Caco-2 (cell line): ENCODE data around the gene TLX3. TPM values are rescaled to one million over a fixed set of nuclear protein-coding genes. Genes with fewer than 3 reads are reported as not detected.

Experiments used
- BruUV-seq: library from RNA; stranded (reverse); fragments of 400-500 nt; replicated peaks from 2 replicates; lab custom pipeline; 2021; lab: Mats Ljungman, UMichigan
- CTCF ChIA-PET: fragments of 300-600 bp; sonication (Branson Sonifier 250); formaldehyde crosslinking; loops from one replicate; lab custom pipeline; 2022; ENCODE audit warnings: antibody characterized with exemption; lab: Charles Lee
- POLR2A ChIA-PET: fragments of 300-600 bp; sonication (Branson Sonifier 250); formaldehyde crosslinking; loops from one replicate; lab custom pipeline; 2022; ENCODE audit warnings: antibody characterized with exemption; lab: Charles Lee
- DNase-seq, 2 experiments: peaks; one replicate each; pipeline versions ENCODE4 v3.0.0 to v3.0.0-alpha.2; 2020 to 2022
- H3K27me3 ChIP-seq: replicated peaks from 2 replicates; pipeline ENCODE4 v1.6.0; 2011; ENCODE audit warnings: low read length; ENCODE audit not compliant: control insufficient read depth, insufficient read depth
- H3K36me3 ChIP-seq: 2 replicates; pipeline ENCODE4 v1.5.1; 2011; ENCODE audit warnings: low read length; ENCODE audit not compliant: control insufficient read depth, insufficient read depth
- H3K4me1 ChIP-seq: fragments of 250-450 bp; sonication (Bioruptor Pico); 2 replicates; pipeline ENCODE4 v1.5.1; 2020; ENCODE audit warnings: mild to moderate bottlenecking
- H3K4me3 ChIP-seq: 2 replicates; pipeline ENCODE4 v1.5.1; 2011; ENCODE audit warnings: low read depth, mild to moderate bottlenecking, control low read depth, low read length
- H3K9me3 ChIP-seq: fragments of 250-450 bp; sonication (Bioruptor Pico); 2 replicates; pipeline ENCODE4 v1.5.1; 2020; ENCODE audit warnings: mild to moderate bottlenecking, moderate library complexity
- H3K27ac Mint-ChIP-seq: one replicate; pipeline ENCODE4 v1.8.0; 2022; ENCODE audit warnings: mixed read lengths; ENCODE audit not compliant: unreplicated experiment
- H3K27me3 Mint-ChIP-seq: one replicate; pipeline ENCODE4 v1.8.0; 2022; ENCODE audit warnings: mixed read lengths; ENCODE audit not compliant: insufficient read depth, unreplicated experiment
- H3K36me3 Mint-ChIP-seq: one replicate; pipeline ENCODE4 v1.8.0; 2022; ENCODE audit warnings: mild to moderate bottlenecking, mixed read lengths; ENCODE audit not compliant: insufficient read depth, unreplicated experiment
- H3K4me1 Mint-ChIP-seq: one replicate; pipeline ENCODE4 v1.8.0; 2022; ENCODE audit warnings: low read depth, mixed read lengths; ENCODE audit not compliant: unreplicated experiment
- H3K4me3 Mint-ChIP-seq: one replicate; pipeline ENCODE4 v1.8.0; 2022; ENCODE audit warnings: mild to moderate bottlenecking, moderate library complexity, mixed read lengths; ENCODE audit not compliant: unreplicated experiment
- H3K9me3 Mint-ChIP-seq: one replicate; pipeline ENCODE4 v1.8.0; 2022; ENCODE audit warnings: mixed read lengths; ENCODE audit not compliant: unreplicated experiment
- intact Hi-C: fragments of 100-400 bp; cut with micrococcal nuclease; formaldehyde crosslinking; loops from one replicate; pipeline ENCODE4 v1.10.0; 2022; ENCODE audit not compliant: unreplicated experiment
- total RNA-seq: library from RNA; stranded (reverse); gene quantifications from 2 replicates; pipeline ENCODE4 v1.2.3, GENCODE V29; 2022
- TF ChIP-seq, protein P1 (sequence below), 2 experiments: fragments of 200-600 bp in 1 of 2; IDR thresholded peaks; 1 replicate in 1 of 2; 2 replicates in 1 of 2; pipeline versions ENCODE4 v1.5.1 to v1.8.0; 2011 to 2022; ENCODE audit warnings: antibody characterized with exemption in 1 of 2, control low read depth in 1 of 2, inconsistent platforms in 1 of 2, low read depth in 1 of 2, low read length in 1 of 2, mild to moderate bottlenecking in 1 of 2, moderate library complexity in 1 of 2; ENCODE audit not compliant: insufficient read depth in 1 of 2, severe bottlenecking in 1 of 2, unreplicated experiment in 1 of 2

The TLX3 gene
- total RNA-seq, 1 experiment from 2014 or later, result not detected

DNA sequence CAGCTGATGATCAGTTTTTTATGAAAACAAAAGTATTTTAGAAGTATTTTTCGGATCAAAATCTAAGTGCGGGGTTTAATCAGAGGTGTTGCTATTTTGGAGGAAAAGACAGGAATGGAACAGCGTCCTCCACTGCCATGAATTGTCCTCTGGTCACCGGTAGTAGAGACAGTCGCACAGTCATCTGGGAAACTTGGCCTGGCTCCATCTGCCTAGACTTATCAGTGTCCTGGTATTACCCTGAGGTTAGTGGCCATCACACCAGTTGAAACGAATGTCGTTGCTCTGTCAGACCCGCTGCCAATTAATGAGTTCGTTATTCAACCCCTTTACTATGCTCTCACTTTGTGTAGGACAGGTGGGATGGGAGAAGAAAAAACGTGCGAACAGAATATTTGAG is 8.2 kb downstream of the TLX3 start:
- Histone ChIP-seq H3K9me3 (no peaks in the 10 kb centered on the region), H3K4me3 (no peak overlapping the region), H3K36me3 (no peaks in the 10 kb centered on the region), H3K27me3 (no peaks in the 10 kb centered on the region), H3K4me1 (no peaks in the 10 kb centered on the region)
- CTCF ChIA-PET, result no interaction called here
- no peak for DNase-seq
- no peak overlapping the region for H3K4me3 Mint-ChIP-seq
- H3K27me3 Mint-ChIP-seq, result peaks cover 2% of the 10 kb centered on the region
- intact Hi-C loops, result no loop called here
- H3K9me3 Mint-ChIP-seq, result no peaks in the 10 kb centered on the region
- no peak overlapping the region for H3K27ac Mint-ChIP-seq
- H3K4me1 Mint-ChIP-seq, result peaks cover 10% of the 10 kb centered on the region
- POLR2A ChIA-PET, result no interaction called here
- BruUV-seq, result no TSS peak
- TF ChIP-seq, protein P1, sequence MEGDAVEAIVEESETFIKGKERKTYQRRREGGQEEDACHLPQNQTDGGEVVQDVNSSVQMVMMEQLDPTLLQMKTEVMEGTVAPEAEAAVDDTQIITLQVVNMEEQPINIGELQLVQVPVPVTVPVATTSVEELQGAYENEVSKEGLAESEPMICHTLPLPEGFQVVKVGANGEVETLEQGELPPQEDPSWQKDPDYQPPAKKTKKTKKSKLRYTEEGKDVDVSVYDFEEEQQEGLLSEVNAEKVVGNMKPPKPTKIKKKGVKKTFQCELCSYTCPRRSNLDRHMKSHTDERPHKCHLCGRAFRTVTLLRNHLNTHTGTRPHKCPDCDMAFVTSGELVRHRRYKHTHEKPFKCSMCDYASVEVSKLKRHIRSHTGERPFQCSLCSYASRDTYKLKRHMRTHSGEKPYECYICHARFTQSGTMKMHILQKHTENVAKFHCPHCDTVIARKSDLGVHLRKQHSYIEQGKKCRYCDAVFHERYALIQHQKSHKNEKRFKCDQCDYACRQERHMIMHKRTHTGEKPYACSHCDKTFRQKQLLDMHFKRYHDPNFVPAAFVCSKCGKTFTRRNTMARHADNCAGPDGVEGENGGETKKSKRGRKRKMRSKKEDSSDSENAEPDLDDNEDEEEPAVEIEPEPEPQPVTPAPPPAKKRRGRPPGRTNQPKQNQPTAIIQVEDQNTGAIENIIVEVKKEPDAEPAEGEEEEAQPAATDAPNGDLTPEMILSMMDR (IDR thresholded peaks at IDR 0.05; ENCODE audit: insufficient read depth in 1 of 2, low read depth in 1 of 2, low read length in 1 of 2, severe bottlenecking in 1 of 2, unreplicated experiment in 1 of 2), result no peak
- peaks cover 12% of the 10 kb centered on the region for H3K36me3 Mint-ChIP-seq

DNA sequence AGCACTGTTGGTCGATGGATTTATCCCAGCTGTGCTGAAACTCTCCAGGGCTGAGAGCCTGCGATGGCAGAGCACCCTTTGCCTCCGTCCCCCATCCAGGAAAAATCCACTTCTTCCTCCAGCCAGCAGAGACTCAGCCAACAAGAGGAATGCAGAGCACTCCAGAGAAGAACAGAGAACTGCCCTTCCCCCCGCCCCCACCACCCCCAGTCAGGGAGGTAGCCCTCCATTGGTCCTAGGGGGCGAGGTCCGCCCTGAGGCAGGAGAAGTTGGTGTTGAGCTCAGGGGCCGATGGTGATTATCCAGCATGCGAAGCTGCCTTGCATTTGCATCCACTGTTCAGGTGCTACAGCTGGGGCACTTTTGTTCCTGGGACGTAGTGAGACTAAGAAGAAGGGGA is 9.0 kb downstream of the TLX3 start:
- H3K36me3 Mint-ChIP-seq, result peaks cover 4% of the 10 kb centered on the region
- DNase-seq, result no peak
- H3K27me3 Mint-ChIP-seq, result no peaks in the 10 kb centered on the region
- TF ChIP-seq, protein P1 (IDR thresholded peaks at IDR 0.05; ENCODE audit: insufficient read depth in 1 of 2, low read depth in 1 of 2, low read length in 1 of 2, severe bottlenecking in 1 of 2, unreplicated experiment in 1 of 2), result no peak
- no TSS peak for BruUV-seq
- no peak overlapping the region for H3K4me3 Mint-ChIP-seq
- intact Hi-C loops, result no loop called here
- H3K9me3 Mint-ChIP-seq, result no peaks in the 10 kb centered on the region
- H3K27me3 ChIP-seq, result no peaks in the 10 kb centered on the region
- CTCF ChIA-PET, result no interaction called here
- no peak overlapping the region for H3K4me3 ChIP-seq
- H3K4me1 Mint-ChIP-seq, result peaks cover 5% of the 10 kb centered on the region
- POLR2A ChIA-PET, result no interaction called here
- H3K27ac Mint-ChIP-seq, result no peak overlapping the region
- no peaks in the 10 kb centered on the region for H3K4me1 ChIP-seq
- H3K36me3 ChIP-seq, result no peaks in the 10 kb centered on the region
- H3K9me3 ChIP-seq, result no peaks in the 10 kb centered on the region

GRCh38 chr5:171321447-171321846 is 12.4 kb downstream of the TLX3 start:
- TF ChIP-seq, protein P1 (IDR thresholded peaks at IDR 0.05; ENCODE audit: insufficient read depth in 1 of 2, low read depth in 1 of 2, low read length in 1 of 2, severe bottlenecking in 1 of 2, unreplicated experiment in 1 of 2), result no peak
- H3K9me3 ChIP-seq, result no peaks in the 10 kb centered on the region
- H3K36me3 ChIP-seq, result no peaks in the 10 kb centered on the region
- no peak overlapping the region for H3K27ac Mint-ChIP-seq
- no peaks in the 10 kb centered on the region for H3K4me1 Mint-ChIP-seq
- H3K36me3 Mint-ChIP-seq, result no peaks in the 10 kb centered on the region
- POLR2A ChIA-PET, result no interaction called here
- DNase-seq, result no peak
- CTCF ChIA-PET, result no interaction called here
- H3K9me3 Mint-ChIP-seq, result no peaks in the 10 kb centered on the region
- no peaks in the 10 kb centered on the region for H3K27me3 ChIP-seq
- H3K4me1 ChIP-seq, result no peaks in the 10 kb centered on the region
- BruUV-seq, result no TSS peak
- H3K27me3 Mint-ChIP-seq, result no peaks in the 10 kb centered on the region
- intact Hi-C loops, result no loop called here
- no peak overlapping the region for H3K4me3 ChIP-seq
- H3K4me3 Mint-ChIP-seq, result no peak overlapping the region
